LNCaP clone FGC (cell line): ENCODE measurements around the gene RSRC1.

Experiments used
- DNase-seq: peaks from one replicate; pipeline ENCODE4 v3.0.0-alpha.2; 2011; ENCODE audit warnings: low read depth
- H3K4me3 ChIP-seq: 2 replicates; pipeline ENCODE4 v1.5.1; 2011; ENCODE audit warnings: mild to moderate bottlenecking, low read depth, low read length, control low read depth
- CTCF ChIP-seq: IDR thresholded peaks from 2 replicates; pipeline ENCODE4 v1.5.1; 2012; ENCODE audit warnings: mild to moderate bottlenecking; ENCODE audit not compliant: control insufficient read depth, insufficient read depth; ENCODE audit errors: extremely low read depth

RSRC1 gene

GRCh38 chr3:158134363-158134762 is 24.5 kb downstream of the RSRC1 start:
- TF ChIP-seq CTCF: no peak
- no peak for DNase-seq

DNA sequence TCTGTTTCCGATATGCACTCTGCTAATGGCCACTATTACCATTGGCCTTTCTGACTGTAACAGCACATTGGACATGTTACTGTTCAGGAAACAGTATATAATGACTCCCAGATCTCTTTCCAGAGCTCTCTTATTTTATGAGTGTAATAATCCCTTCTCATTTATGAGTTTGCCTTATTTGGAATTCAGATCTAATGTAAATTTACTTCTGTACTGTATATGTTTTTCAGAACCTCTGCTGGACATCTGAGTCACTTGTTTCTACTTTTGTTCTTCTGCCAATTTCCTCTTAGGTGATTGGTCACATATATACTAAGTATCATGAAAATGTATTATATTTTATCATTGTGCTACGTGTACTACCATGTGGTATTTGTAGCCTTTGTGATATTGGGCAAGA is 30.5 kb downstream of the RSRC1 start:
- DNase-seq: peak; percentile 57
- no peak for TF ChIP-seq CTCF
- H3K4me3 ChIP-seq: no peak overlapping the region

More at GRCh38 chr3:158134363-158134762, 24.5 kb downstream of the RSRC1 start:
- no peak overlapping the region for H3K4me3 ChIP-seq

- no peak for DNase-seq
- TF ChIP-seq CTCF: no peak
- no peak overlapping the region for H3K4me3 ChIP-seq
Measured at GRCh38 chr3:158148218-158148617, 38.3 kb downstream of the RSRC1 start.

- TF ChIP-seq CTCF: no peak
- no peak for DNase-seq
- H3K4me3 ChIP-seq: no peak overlapping the region
Measured at GRCh38 chr3:158152186-158152585, 42.3 kb downstream of the RSRC1 start.

- no peak overlapping the region for H3K4me3 ChIP-seq
- DNase-seq: no peak
- TF ChIP-seq CTCF: no peak
Measured at GRCh38 chr3:158158969-158159368, 49.1 kb downstream of the RSRC1 start.

DNA sequence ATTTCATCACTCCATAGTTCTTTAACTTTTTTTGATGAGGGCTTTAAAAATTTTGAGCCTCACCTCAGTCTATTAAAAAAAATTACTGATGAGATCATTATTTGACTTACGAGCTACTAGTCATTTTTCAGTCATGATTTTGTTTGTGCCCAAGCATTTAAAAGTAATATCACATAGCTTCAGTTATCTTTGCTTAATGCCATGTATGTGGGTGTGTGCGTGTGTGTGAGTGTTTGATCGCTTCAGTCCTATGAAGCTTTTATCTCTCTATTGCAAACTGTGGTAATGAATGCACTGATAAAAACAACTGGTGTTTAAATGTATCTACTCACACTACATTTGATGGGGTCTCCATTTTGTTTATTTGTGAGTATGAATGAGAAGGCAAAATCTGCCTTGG is 49.8 kb downstream of the RSRC1 start:
- no peak overlapping the region for H3K4me3 ChIP-seq
- TF ChIP-seq CTCF: no peak
- DNase-seq: no peak

DNA sequence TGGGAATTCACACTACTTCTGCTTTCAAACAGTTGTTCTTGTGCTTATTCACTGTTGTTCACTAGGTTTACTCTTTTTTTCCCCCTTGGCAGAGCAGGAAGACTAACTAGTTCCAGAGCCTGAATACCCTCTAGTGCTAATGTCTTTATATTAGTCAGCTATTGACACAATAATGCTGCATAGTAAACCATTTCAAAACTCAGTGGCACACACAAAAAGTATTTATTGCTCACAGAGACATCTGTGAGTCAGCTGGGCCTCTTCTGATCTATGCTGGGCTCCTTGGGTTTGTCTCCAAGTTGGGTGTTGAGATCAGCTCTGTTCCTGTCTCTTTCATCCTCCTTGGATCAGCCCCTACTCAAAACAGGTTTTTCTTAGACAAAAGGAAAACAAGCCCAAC is 51.1 kb downstream of the RSRC1 start:
- no peak for TF ChIP-seq CTCF
- no peak overlapping the region for H3K4me3 ChIP-seq
- no peak for DNase-seq
